MM.1S (cell line): ENCODE measurements around the gene STK32A.

Experiments
- DNase-seq: peaks from one replicate; pipeline ENCODE4 v3.0.0-alpha.2; 2015
- H2AFZ ChIP-seq: fragments of 300-600 bp; sonication (generic); 2 replicates; pipeline ENCODE4 v1.6.0; 2016; ENCODE audit warnings: antibody characterized with exemption, low read length
- H3F3A ChIP-seq: fragments of 300-600 bp; sonication (generic); 2 replicates; pipeline ENCODE4 v1.6.1; 2016; ENCODE audit warnings: mild to moderate bottlenecking, antibody characterized with exemption, low read length, moderate library complexity, mixed read lengths; ENCODE audit not compliant: insufficient read depth
- H3K27ac ChIP-seq: fragments of 300-600 bp; sonication (generic); 2 replicates; pipeline ENCODE4 v1.5.1; 2016; ENCODE audit warnings: mild to moderate bottlenecking, low read length
- H3K27me3 ChIP-seq: fragments of 300-600 bp; sonication (generic); replicated peaks from 2 replicates; pipeline ENCODE4 v1.6.0; 2016; ENCODE audit warnings: low read length; ENCODE audit not compliant: insufficient read depth
- H3K36me3 ChIP-seq: fragments of 300-600 bp; sonication (generic); replicated peaks from 2 replicates; pipeline ENCODE4 v1.6.1; 2016; ENCODE audit warnings: mild to moderate bottlenecking, low read length, mixed read lengths; ENCODE audit not compliant: insufficient read depth
- H3K4me1 ChIP-seq: fragments of 300-600 bp; sonication (generic); 2 replicates; pipeline ENCODE4 v1.6.1; 2016; ENCODE audit warnings: low read length, mixed read lengths
- H3K4me2 ChIP-seq: fragments of 300-600 bp; sonication (generic); 2 replicates; pipeline ENCODE4 v1.6.0; 2016; ENCODE audit warnings: low read depth, low read length
- H3K4me3 ChIP-seq: fragments of 300-600 bp; sonication (generic); 2 replicates; pipeline ENCODE4 v1.5.1; 2016; ENCODE audit warnings: low read length, mixed read lengths
- H3K79me2 ChIP-seq: fragments of 300-600 bp; sonication (generic); 2 replicates; pipeline ENCODE4 v1.6.1; 2016; ENCODE audit warnings: mixed run types, low read length, mixed read lengths
- H3K9ac ChIP-seq: fragments of 300-600 bp; sonication (generic); 2 replicates; pipeline ENCODE4 v1.6.1; 2016; ENCODE audit warnings: low read length, mixed read lengths
- H3K9me2 ChIP-seq: fragments of 300-600 bp; sonication (generic); replicated peaks from 2 replicates; pipeline ENCODE4 v1.6.1; 2016; ENCODE audit warnings: mild to moderate bottlenecking, low read length, mixed read lengths; ENCODE audit not compliant: insufficient read depth
- H3K9me3 ChIP-seq: fragments of 300-600 bp; sonication (generic); replicated peaks from 2 replicates; pipeline ENCODE4 v1.6.1; 2016; ENCODE audit warnings: mild to moderate bottlenecking, low read length, mixed read lengths; ENCODE audit not compliant: insufficient read depth
- H4K20me1 ChIP-seq: fragments of 300-600 bp; sonication (generic); 2 replicates; pipeline ENCODE4 v1.6.1; 2016; ENCODE audit warnings: mild to moderate bottlenecking, low read length, moderate library complexity, mixed read lengths; ENCODE audit not compliant: insufficient read depth
- EZH2 ChIP-seq: fragments of 300-600 bp; sonication (generic); optimal IDR thresholded peaks from 2 replicates; pipeline ENCODE3; 2017; ENCODE audit warnings: low read depth, mild to moderate bottlenecking, antibody characterized with exemption, low read length, mixed read lengths
- EZH2phosphoT487 ChIP-seq: fragments of 300-600 bp; sonication (generic); IDR thresholded peaks from 2 replicates; pipeline ENCODE4 v1.6.1; 2018; ENCODE audit warnings: antibody characterized with exemption, low read length
- TF ChIP-seq, protein P1 (sequence below): fragments of 300-600 bp; sonication (generic); IDR thresholded peaks from 2 replicates; pipeline ENCODE4 v1.5.1; 2016; ENCODE audit warnings: antibody characterized with exemption, low read length, mixed read lengths

Gene STK32A

GRCh38 chr5:147400126-147400809 is 165.4 kb downstream of the STK32A start:
- H3K79me2 ChIP-seq = no peaks in the 10 kb centered on the region
- peaks cover 21% of the 10 kb centered on the region for H3K4me1 ChIP-seq
- TF ChIP-seq EZH2 = no peak
- TF ChIP-seq, protein P1, sequence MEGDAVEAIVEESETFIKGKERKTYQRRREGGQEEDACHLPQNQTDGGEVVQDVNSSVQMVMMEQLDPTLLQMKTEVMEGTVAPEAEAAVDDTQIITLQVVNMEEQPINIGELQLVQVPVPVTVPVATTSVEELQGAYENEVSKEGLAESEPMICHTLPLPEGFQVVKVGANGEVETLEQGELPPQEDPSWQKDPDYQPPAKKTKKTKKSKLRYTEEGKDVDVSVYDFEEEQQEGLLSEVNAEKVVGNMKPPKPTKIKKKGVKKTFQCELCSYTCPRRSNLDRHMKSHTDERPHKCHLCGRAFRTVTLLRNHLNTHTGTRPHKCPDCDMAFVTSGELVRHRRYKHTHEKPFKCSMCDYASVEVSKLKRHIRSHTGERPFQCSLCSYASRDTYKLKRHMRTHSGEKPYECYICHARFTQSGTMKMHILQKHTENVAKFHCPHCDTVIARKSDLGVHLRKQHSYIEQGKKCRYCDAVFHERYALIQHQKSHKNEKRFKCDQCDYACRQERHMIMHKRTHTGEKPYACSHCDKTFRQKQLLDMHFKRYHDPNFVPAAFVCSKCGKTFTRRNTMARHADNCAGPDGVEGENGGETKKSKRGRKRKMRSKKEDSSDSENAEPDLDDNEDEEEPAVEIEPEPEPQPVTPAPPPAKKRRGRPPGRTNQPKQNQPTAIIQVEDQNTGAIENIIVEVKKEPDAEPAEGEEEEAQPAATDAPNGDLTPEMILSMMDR = no peak
- no peak for TF ChIP-seq EZH2phosphoT487
- H3K9me2 ChIP-seq = no peaks in the 10 kb centered on the region
- H3F3A ChIP-seq = peaks cover 19% of the 10 kb centered on the region
- H4K20me1 ChIP-seq = no peaks in the 10 kb centered on the region
- no peaks in the 10 kb centered on the region for H3K36me3 ChIP-seq
- no peak overlapping the region for H3K27ac ChIP-seq
- H3K4me2 ChIP-seq = no peak overlapping the region
- no peak for DNase-seq
- H3K4me3 ChIP-seq = no peak overlapping the region
- no peaks in the 10 kb centered on the region for H3K27me3 ChIP-seq
- H3K9ac ChIP-seq = no peak overlapping the region
- no peaks in the 10 kb centered on the region for H3K9me3 ChIP-seq
- no peak overlapping the region for H2AFZ ChIP-seq

- DNase-seq = no peak
- H3K9me2 ChIP-seq = no peaks in the 10 kb centered on the region
- H3K4me2 ChIP-seq = no peak overlapping the region
- no peaks in the 10 kb centered on the region for H3K9me3 ChIP-seq
- no peak overlapping the region for H3K4me3 ChIP-seq
- no peak overlapping the region for H3K27ac ChIP-seq
- TF ChIP-seq EZH2 (no peak), EZH2phosphoT487 (no peak)
- TF ChIP-seq, protein P1 = no peak
- no peaks in the 10 kb centered on the region for H4K20me1 ChIP-seq
- H3K27me3 ChIP-seq = no peaks in the 10 kb centered on the region
- H3K9ac ChIP-seq = no peak overlapping the region
- peaks cover 19% of the 10 kb centered on the region for H3F3A ChIP-seq
- no peaks in the 10 kb centered on the region for H3K36me3 ChIP-seq
- H3K4me1 ChIP-seq = peaks cover 24% of the 10 kb centered on the region
- no peak overlapping the region for H2AFZ ChIP-seq
- H3K79me2 ChIP-seq = no peaks in the 10 kb centered on the region
Measured at GRCh38 chr5:147400881-147401280, 166.1 kb downstream of the STK32A start.

GRCh38 chr5:147403651-147404640 is 169.1 kb downstream of the STK32A start:
- Histone ChIP-seq H3K9me2 (no peaks in the 10 kb centered on the region), H3K27me3 (no peaks in the 10 kb centered on the region), H3K4me1 (peaks cover 24% of the 10 kb centered on the region), H3K9me3 (no peaks in the 10 kb centered on the region), H3K4me3 (no peak overlapping the region), H3K9ac (peak overlapping the region; percentile 47), H3K79me2 (no peaks in the 10 kb centered on the region), H4K20me1 (no peaks in the 10 kb centered on the region), H3K36me3 (no peaks in the 10 kb centered on the region), H3K27ac (peak overlapping the region; percentile 92), H3F3A (peaks cover 19% of the 10 kb centered on the region), H3K4me2 (peak overlapping the region; percentile 28; the same call in 1 of the 2 replicates), H2AFZ (peak overlapping the region; percentile 59)
- TF ChIP-seq, protein P1 = no peak
- TF ChIP-seq EZH2phosphoT487 (no peak), EZH2 (no peak)
- peak; percentile 91 for DNase-seq
